SK-N-SH (cell line): Measurements from ENCODE around the gene PCED1B. TPM values are rescaled to one million over a fixed set of nuclear protein-coding genes. Genes with fewer than 3 reads are reported as not detected.

ENCODE experiments used
- CTCF ChIA-PET: fragments of 300-600, 350-600 bp; formaldehyde crosslinking; extraction: SDS; loops from one replicate; lab custom pipeline; 2021; lab: Yijun Ruan, JAX
- POLR2A ChIA-PET: fragments of 350-600 bp; sonication (Branson Sonifier 250); formaldehyde crosslinking; extraction: SDS; loops from one replicate; lab custom pipeline; 2020; ENCODE audit warnings: antibody characterized with exemption, inconsistent platforms; lab: Yijun Ruan, JAX
- DNase-seq: peaks from one replicate; pipeline ENCODE4 v3.0.0; 2012
- H2AFZ ChIP-seq: fragments of 200-600 bp; sonication (generic); 2 replicates; pipeline ENCODE4 v1.8.1; 2016; ENCODE audit warnings: antibody characterized with exemption, mild to moderate bottlenecking, low read depth
- H3F3A ChIP-seq: fragments of 200-600 bp; sonication (generic); replicated peaks from 2 replicates; pipeline ENCODE3; 2016; ENCODE audit warnings: antibody characterized with exemption, mild to moderate bottlenecking; ENCODE audit not compliant: insufficient read depth
- H3K27ac ChIP-seq, 2 experiments: fragments of 200-500 bp in 1 of 2; fragments of 200-600 bp in 1 of 2; sonication (Bioruptor generic) in 1 of 2; sonication (generic), shearing (Covaris generic) in 1 of 2; 2 replicates each; pipeline versions ENCODE4 v1.5.1 to v1.6.1; 2014 to 2016; ENCODE audit warnings: low read depth in 2 of 2, inconsistent platforms in 1 of 2, low read length in 1 of 2, mild to moderate bottlenecking in 1 of 2, mixed read lengths in 1 of 2
- H3K27me3 ChIP-seq: fragments of 200-600 bp; sonication (generic), shearing (Covaris generic); 2 replicates; pipeline ENCODE4 v1.6.1; 2016; ENCODE audit warnings: mixed run types; ENCODE audit not compliant: insufficient read depth
- H3K36me3 ChIP-seq, 2 experiments: fragments of 200-500 bp in 1 of 2; fragments of 200-600 bp in 1 of 2; sonication (Bioruptor generic) in 1 of 2; sonication (generic) in 1 of 2; replicated peaks in 1 of 2; 2 replicates each; pipeline versions ENCODE3 to v1.5.1; 2014 to 2016; ENCODE audit warnings: low read length in 1 of 2, mild to moderate bottlenecking in 1 of 2; ENCODE audit not compliant: insufficient read depth in 2 of 2, control insufficient read depth in 1 of 2
- H3K4me1 ChIP-seq, 2 experiments: fragments of 200-500 bp in 1 of 2; fragments of 200-600 bp in 1 of 2; sonication (Bioruptor generic) in 1 of 2; sonication (generic), shearing (Covaris generic) in 1 of 2; 2 replicates each; pipeline versions ENCODE4 v1.5.1 to v1.6.1; 2014 to 2016; ENCODE audit warnings: low read depth in 1 of 2, low read length in 1 of 2, mixed run types in 1 of 2; ENCODE audit not compliant: insufficient read depth in 2 of 2, control insufficient read depth in 1 of 2
- H3K4me2 ChIP-seq: fragments of 200-600 bp; sonication (generic), shearing (Covaris generic); 2 replicates; pipeline ENCODE4 v1.6.1; 2017; ENCODE audit warnings: mixed run types
- H3K4me3 ChIP-seq, 2 experiments: fragments of 200-500 bp in 1 of 2; fragments of 200-600 bp in 1 of 2; sonication (Bioruptor generic) in 1 of 2; sonication (generic), shearing (Covaris generic) in 1 of 2; 2 replicates each; pipeline versions ENCODE4 v1.5.1 to v1.8.1; 2014 to 2016; ENCODE audit warnings: low read depth in 2 of 2, inconsistent platforms in 1 of 2, low read length in 1 of 2, mild to moderate bottlenecking in 1 of 2, mixed read lengths in 1 of 2, moderate library complexity in 1 of 2
- H3K79me2 ChIP-seq: fragments of 200-600 bp; sonication (generic); 2 replicates; pipeline ENCODE4 v1.8.1; 2017; ENCODE audit warnings: mild to moderate bottlenecking; ENCODE audit not compliant: insufficient read depth
- H3K9ac ChIP-seq: fragments of 200-600 bp; sonication (generic); 2 replicates; pipeline ENCODE4 v1.6.1; 2017; ENCODE audit warnings: mixed run types
- H3K9me2 ChIP-seq: fragments of 200-600 bp; sonication (generic); 2 replicates; pipeline ENCODE4 v1.6.1; 2017; ENCODE audit warnings: mixed run types
- H3K9me3 ChIP-seq: fragments of 200-600 bp; sonication (generic); 2 replicates; pipeline ENCODE4 v1.6.1; 2017; ENCODE audit warnings: mixed run types, mild to moderate bottlenecking, moderate library complexity
- H4K20me1 ChIP-seq: fragments of 200-600 bp; sonication (generic); 2 replicates; pipeline ENCODE4 v1.6.1; 2017; ENCODE audit warnings: mild to moderate bottlenecking, mixed run types; ENCODE audit not compliant: insufficient read depth
- EP300 ChIP-seq, 2 experiments: IDR thresholded peaks; 2 replicates each; pipeline versions ENCODE4 v1.4.0 to v1.6.1; 2012; ENCODE audit warnings: borderline replicate concordance in 1 of 2, low read depth in 1 of 2, low read length in 1 of 2
- FOXJ3 ChIP-seq: sonication (generic); formaldehyde crosslinking; IDR thresholded peaks from 2 replicates; pipeline ENCODE4 v1.5.1; 2020; ENCODE audit warnings: mild to moderate bottlenecking, missing genetic modification reagents
- FOXM1 ChIP-seq: IDR thresholded peaks from 2 replicates; pipeline ENCODE4 v1.4.0; 2012; ENCODE audit warnings: low read depth, mild to moderate bottlenecking
- MAX ChIP-seq: IDR thresholded peaks from 2 replicates; pipeline ENCODE4 v1.4.0; 2012; ENCODE audit warnings: low read depth
- MEF2A ChIP-seq: IDR thresholded peaks from 2 replicates; pipeline ENCODE4 v1.4.0; 2012; ENCODE audit warnings: low read depth, borderline replicate concordance
- MXI1 ChIP-seq: IDR thresholded peaks from 2 replicates; pipeline ENCODE4 v1.6.1; 2012; ENCODE audit warnings: mild to moderate bottlenecking, low read depth, low read length, improper control_type of control experiment
- NFIC ChIP-seq: IDR thresholded peaks from 2 replicates; pipeline ENCODE4 v1.4.0; 2012; ENCODE audit warnings: borderline replicate concordance
- POLR2AphosphoS5 ChIP-seq: IDR thresholded peaks from 2 replicates; pipeline ENCODE4 v1.6.1; 2012; ENCODE audit warnings: low read depth, low read length
- RAD21 ChIP-seq: IDR thresholded peaks from 2 replicates; pipeline ENCODE4 v1.6.1; 2012; ENCODE audit warnings: mild to moderate bottlenecking, low read length
- REST ChIP-seq: IDR thresholded peaks from 2 replicates; pipeline ENCODE4 v1.6.1; 2012; ENCODE audit warnings: mild to moderate bottlenecking, low read depth, low read length, moderate library complexity
- SIN3A ChIP-seq: IDR thresholded peaks from 2 replicates; pipeline ENCODE4 v1.6.1; 2012; ENCODE audit warnings: low read depth, mild to moderate bottlenecking, low read length, moderate library complexity, borderline replicate concordance
- TCF12 ChIP-seq: IDR thresholded peaks from 2 replicates; pipeline ENCODE4 v1.4.0; 2012
- USF1 ChIP-seq: IDR thresholded peaks from 2 replicates; pipeline ENCODE4 v1.4.0; 2012; ENCODE audit warnings: low read depth, borderline replicate concordance
- USF2 ChIP-seq: fragments of 150-350 bp; IDR thresholded peaks from 2 replicates; pipeline ENCODE4 v1.6.1; 2017; ENCODE audit warnings: antibody characterized with exemption, low read length, low read depth, borderline replicate concordance
- ZBTB33 ChIP-seq: IDR thresholded peaks from 2 replicates; pipeline ENCODE4 v1.4.0; 2012; ENCODE audit warnings: low read depth, borderline replicate concordance
- whole genome bisulfite sequencing: methylation state at CpG from one replicate; pipeline ENCODE4 v1.1.6; 2017; ENCODE audit warnings: low lambda C conversion rate; 5-methylcytosine and 5-hydroxymethylcytosine counted together
- polyA plus RNA-seq, 3 experiments: library from polyadenylated mRNA; depleted of rRNA; stranded (reverse); fragments of >200 nt; gene quantifications; 2 replicates each; pipeline ENCODE4 v1.2.3, GENCODE V29; 2012

Gene PCED1B
- polyA plus RNA-seq, 1 of the 3 experiments (the other 2 are of a cell fraction), result 0.21 TPM

- WGBS, result 13% methylated on average over 2 of the region's 2 CpGs
- no peak overlapping the region for H3K4me2 ChIP-seq
- H4K20me1 ChIP-seq, result no peaks in the 10 kb centered on the region
- no peak overlapping the region for H3K9ac ChIP-seq
- no peaks in the 10 kb centered on the region for H3K9me2 ChIP-seq
- DNase-seq, result no peak
- no peak overlapping the region for H3K4me3 ChIP-seq
- TF ChIP-seq FOXM1, result no peak
- TF ChIP-seq USF1, result no peak
- TF ChIP-seq FOXJ3 (CRISPR knock-in tag), result no peak
- TF ChIP-seq USF2, result no peak
- TF ChIP-seq MEF2A, result no peak
- TF ChIP-seq RAD21, result no peak
- TF ChIP-seq REST, result no peak
- TF ChIP-seq MAX, result no peak
- TF ChIP-seq EP300 (IDR thresholded peaks at IDR 0.05; ENCODE audit: borderline replicate concordance in 1 of 2, low read depth in 1 of 2, low read length in 1 of 2), result no peak
- TF ChIP-seq MXI1, result no peak
- TF ChIP-seq POLR2AphosphoS5, result no peak
- ChIA-PET POLR2A (no interaction called here), CTCF (no interaction called here)
- no peaks in the 10 kb centered on the region for H3K4me1 ChIP-seq
- no peak overlapping the region for H3K27ac ChIP-seq
- H3K27me3 ChIP-seq, result peaks cover 7% of the 10 kb centered on the region; the same call in 1 of the 2 replicates
- no peaks in the 10 kb centered on the region for H3F3A ChIP-seq
- H3K9me3 ChIP-seq, result no peaks in the 10 kb centered on the region
- H2AFZ ChIP-seq, result no peak overlapping the region
- H3K79me2 ChIP-seq, result no peaks in the 10 kb centered on the region
- H3K36me3 ChIP-seq, result no peaks in the 10 kb centered on the region
Measured at GRCh38 chr12:47111392-47111778, 32.0 kb downstream of the PCED1B start.

- H3K4me1 ChIP-seq, result no peaks in the 10 kb centered on the region
- no peaks in the 10 kb centered on the region for H3F3A ChIP-seq
- CTCF ChIA-PET, result no interaction called here
- no peaks in the 10 kb centered on the region for H3K79me2 ChIP-seq
- H3K36me3 ChIP-seq, result no peaks in the 10 kb centered on the region
- no peak overlapping the region for H3K4me2 ChIP-seq
- peaks cover 5% of the 10 kb centered on the region; the same call in 1 of the 2 replicates for H3K27me3 ChIP-seq
- H4K20me1 ChIP-seq, result no peaks in the 10 kb centered on the region
- WGBS, result 44% methylated on average over 6 of the region's 6 CpGs
- H2AFZ ChIP-seq, result no peak overlapping the region
- no peak overlapping the region for H3K4me3 ChIP-seq
- H3K9me2 ChIP-seq, result no peaks in the 10 kb centered on the region
- no peak for DNase-seq
- POLR2A ChIA-PET, result no interaction called here
- H3K9ac ChIP-seq, result no peak overlapping the region
- no peak overlapping the region for H3K27ac ChIP-seq
- no peaks in the 10 kb centered on the region for H3K9me3 ChIP-seq
- TF ChIP-seq ZBTB33 (no peak), SIN3A (no peak), TCF12 (no peak), FOXM1 (no peak), USF2 (no peak), NFIC (no peak)
Measured at GRCh38 chr12:47111854-47112253, 32.4 kb downstream of the PCED1B start.
